ENCODE results near the gene CMPK1.

The CMPK1 gene

GRCh38 chr1:47420547-47420946 lies 87.0 kb downstream of the CMPK1 start:
- no peak for DNase-seq

- no peak for DNase-seq
Measured at GRCh38 chr1:47423872-47424271, 90.3 kb downstream of the CMPK1 start.

GRCh38 chr1:47424336-47424982 lies 90.9 kb downstream of the CMPK1 start:
- peak in 6 of 56 donors; percentile 2 to 35 (median 8) for DNase-seq
